Large intestine (tissue), 12 donors: ENCODE results near the gene CLIC2. TPM values are rescaled to one million over a fixed set of nuclear protein-coding genes. Genes with fewer than 3 reads are reported as not detected.
"Not testable (repeated sequence)": the region's sequence is repeated elsewhere in the genome, so short reads cannot be mapped to it uniquely, and the experiment has no call there.

ENCODE experiments used
- DNase-seq, 2 donors: peaks; one replicate each; pipeline versions ENCODE4 v3.0.0 to v3.0.0-alpha.2; 2013
- H3K27ac ChIP-seq: one replicate; pipeline ENCODE4 v1.5.1; 2013; ENCODE audit warnings: low read length
- H3K27me3 ChIP-seq: 2 replicates; pipeline ENCODE4 v1.6.1; 2013; ENCODE audit warnings: low read length; ENCODE audit not compliant: control insufficient read depth, insufficient read depth
- H3K36me3 ChIP-seq: 2 replicates; pipeline ENCODE4 v1.6.1; 2013; ENCODE audit warnings: low read length; ENCODE audit not compliant: control insufficient read depth, insufficient read depth
- H3K4me1 ChIP-seq: one replicate; pipeline ENCODE4 v1.6.1; 2013; ENCODE audit warnings: low read length; ENCODE audit not compliant: control insufficient read depth, insufficient read depth
- H3K4me3 ChIP-seq: one replicate; pipeline ENCODE4 v1.5.1; 2013; ENCODE audit warnings: low read length
- H3K9me3 ChIP-seq: one replicate; pipeline ENCODE4 v1.6.1; 2013; ENCODE audit warnings: mild to moderate bottlenecking, low read depth, low read length, moderate library complexity; ENCODE audit not compliant: control insufficient read depth
- WGBS: methylation state at CpG from one replicate; pipeline ENCODE4 v1.1.5; 2013; ENCODE audit warnings: low lambda C conversion rate; ENCODE audit not compliant: insufficient coverage; 5-methylcytosine and 5-hydroxymethylcytosine counted together
- long read RNA-seq, 11 donors: transcript quantifications; one replicate each; lab custom pipeline, GENCODE V29; 2026
- polyA plus RNA-seq: library from polyadenylated mRNA; unstranded; fragments of 120-200 nt; gene quantifications from one replicate; pipeline ENCODE4 v1.2.1, GENCODE V29; 2013

CLIC2 gene
- 6.0 TPM for polyA plus RNA-seq
- long read RNA-seq, donor 1, partial matches to known transcripts, result 0 of 1 reads
- long read RNA-seq, donor 1, other reads (novel, unspliced or antisense), result 0 of 1 reads
- long read RNA-seq, donor 2, partial matches to known transcripts, result 0 of 1 reads
- long read RNA-seq, donor 2, other reads (novel, unspliced or antisense), result 0 of 1 reads
- long read RNA-seq, donor 3, transcript CLIC2-202 (6 exons, 2,655 nt), result major isoform, 5 of 5 reads
- long read RNA-seq, donor 3, partial matches to known transcripts, result 0 of 5 reads
- long read RNA-seq, donor 3, other reads (novel, unspliced or antisense), result 0 of 5 reads
- long read RNA-seq, donor 4, partial matches to known transcripts, result 0 of 2 reads
- long read RNA-seq, donor 4, other reads (novel, unspliced or antisense), result 0 of 2 reads
- long read RNA-seq, donor 5, result 0 reads
- long read RNA-seq, donor 6, partial matches to known transcripts, result 0 of 2 reads
- long read RNA-seq, donor 6, other reads (novel, unspliced or antisense), result 0 of 2 reads
- long read RNA-seq, donor 7, partial matches to known transcripts, result 7 of 10 reads
- long read RNA-seq, donor 7, other reads (novel, unspliced or antisense), result 0 of 10 reads
- long read RNA-seq, donor 8, partial matches to known transcripts, result 8 of 11 reads
- long read RNA-seq, donor 8, other reads (novel, unspliced or antisense), result 0 of 11 reads
- long read RNA-seq, donor 9, partial matches to known transcripts, result 6 of 8 reads
- long read RNA-seq, donor 9, other reads (novel, unspliced or antisense), result 0 of 8 reads
- long read RNA-seq, donor 10, partial matches to known transcripts, result 0 of 1 reads
- long read RNA-seq, donor 10, other reads (novel, unspliced or antisense), result 0 of 1 reads
- long read RNA-seq, donor 11, result 0 reads

DNA sequence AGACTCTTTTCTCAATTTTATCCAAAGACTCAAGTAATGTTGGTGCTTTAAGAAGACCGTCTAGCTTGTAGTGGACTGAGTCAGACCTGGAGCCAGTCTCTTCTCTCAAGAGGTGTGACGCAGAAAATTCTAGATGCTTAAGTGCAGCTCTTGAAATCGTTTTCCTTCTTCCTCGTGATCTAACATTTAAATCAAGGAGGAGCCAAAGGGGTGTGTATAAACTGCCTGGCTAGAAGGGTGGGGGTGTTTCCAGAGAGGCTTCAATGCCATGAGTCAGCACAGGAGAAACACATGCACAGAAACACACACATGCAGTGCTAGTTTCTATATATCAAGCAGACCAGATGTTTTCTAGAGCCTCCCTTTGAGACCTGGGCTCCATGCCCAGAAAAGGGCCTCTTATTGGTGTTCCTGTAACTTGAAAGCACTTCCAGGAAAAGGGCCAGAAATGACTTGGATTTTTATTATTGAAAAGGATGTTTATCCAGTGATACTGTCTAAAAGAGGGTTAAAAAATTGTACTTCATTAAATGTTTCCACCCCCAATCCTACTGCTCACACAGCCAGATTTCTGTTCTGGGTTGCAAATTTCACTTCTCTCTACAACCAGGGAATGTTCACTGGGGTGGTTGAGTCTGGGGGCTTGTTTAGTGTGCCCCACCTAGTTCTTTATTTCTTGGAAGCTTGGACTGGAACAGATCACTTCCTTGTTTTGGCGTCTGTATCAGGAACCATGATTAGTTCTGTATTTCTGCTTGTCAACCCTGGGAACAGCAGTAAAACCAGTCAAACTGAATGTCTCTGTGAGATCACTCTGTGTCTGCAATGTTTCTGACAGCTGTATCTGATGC lies at the start of gene CLIC2:
Gene CLIC2, minus strand, starts transcription at position 129 of the 851 bp plus-strand sequence. CDS start 187 bp downstream, outside the sequence.
- H3K36me3 ChIP-seq, result no peaks in the 10 kb centered on the region
- no peaks in the 10 kb centered on the region for H3K27me3 ChIP-seq
- H3K27ac ChIP-seq, result no peak within 1 kb of the TSS
- H3K4me1 ChIP-seq, result no peaks in the 10 kb centered on the region
- no CpG with 5 or more reads among the region's 5 CpGs for WGBS
- no peak within 1 kb of the TSS for H3K4me3 ChIP-seq
- H3K9me3 ChIP-seq, result no peaks in the 10 kb centered on the region
- DNase-seq, result peak; percentile 12 to 13

DNA sequence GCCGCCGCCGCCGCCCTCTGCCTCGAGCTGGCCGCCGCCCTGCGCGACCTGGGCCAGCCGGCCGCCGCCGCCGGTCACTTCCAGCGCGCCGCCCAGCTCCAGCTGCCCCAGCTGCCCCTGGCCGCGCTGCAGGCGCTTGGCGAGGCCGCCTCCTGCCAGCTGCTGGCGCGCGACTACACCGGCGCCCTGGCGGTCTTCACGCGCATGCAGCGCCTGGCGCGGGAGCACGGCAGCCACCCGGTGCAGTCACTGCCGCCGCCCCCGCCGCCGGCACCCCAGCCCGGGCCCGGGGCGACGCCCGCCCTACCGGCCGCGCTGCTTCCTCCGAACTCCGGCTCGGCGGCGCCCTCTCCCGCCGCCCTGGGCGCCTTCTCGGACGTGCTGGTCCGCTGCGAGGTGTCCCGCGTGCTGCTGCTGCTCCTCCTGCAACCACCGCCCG lies 48.1 kb upstream of the CLIC2 start:
- no CpG with 5 or more reads among the region's 64 CpGs for WGBS
- not testable (repeated sequence) for H3K36me3 ChIP-seq, H3K27me3 ChIP-seq, DNase-seq, H3K9me3 ChIP-seq, H3K4me3 ChIP-seq, H3K4me1 ChIP-seq, H3K27ac ChIP-seq

DNA sequence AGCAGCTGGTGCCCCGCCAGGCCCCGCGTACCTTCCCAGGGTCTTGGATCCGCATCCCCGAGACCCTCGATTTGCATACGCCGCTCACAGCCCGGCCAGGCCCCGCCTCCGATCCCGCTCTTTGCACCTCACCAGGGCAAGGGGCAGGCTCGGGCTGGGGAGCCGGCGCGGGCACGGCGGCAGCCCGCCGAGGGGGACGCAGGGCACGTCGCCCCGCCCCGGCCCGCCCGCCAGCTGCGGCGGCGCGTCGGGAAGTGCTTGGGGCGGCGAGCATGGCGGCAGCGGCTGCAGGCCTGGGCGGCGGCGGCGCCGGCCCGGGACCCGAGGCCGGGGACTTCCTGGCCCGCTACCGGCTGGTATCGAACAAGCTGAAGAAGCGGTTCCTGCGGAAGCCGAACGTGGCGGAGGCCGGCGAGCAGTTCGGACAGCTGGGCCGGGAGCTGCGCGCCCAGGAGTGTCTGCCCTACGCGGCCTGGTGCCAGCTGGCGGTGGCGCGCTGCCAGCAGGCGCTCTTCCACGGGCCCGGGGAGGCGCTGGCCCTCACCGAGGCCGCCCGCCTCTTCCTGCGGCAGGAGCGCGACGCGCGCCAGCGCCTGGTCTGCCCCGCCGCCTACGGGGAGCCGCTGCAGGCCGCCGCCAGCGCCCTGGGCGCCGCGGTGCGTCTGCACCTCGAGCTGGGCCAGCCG lies 47.6 kb upstream of the CLIC2 start, which contains the start of gene F8A2:
Gene F8A2, plus strand, starts transcription at position 253 of the 686 bp plus-strand sequence. Its CDS starts 20 bp downstream, at position 273.
- H3K4me1 ChIP-seq, H3K27me3 ChIP-seq, DNase-seq, H3K36me3 ChIP-seq, H3K4me3 ChIP-seq, H3K27ac ChIP-seq, H3K9me3 ChIP-seq: not testable (repeated sequence)
- WGBS, result no CpG with 5 or more reads among the region's 90 CpGs

DNA sequence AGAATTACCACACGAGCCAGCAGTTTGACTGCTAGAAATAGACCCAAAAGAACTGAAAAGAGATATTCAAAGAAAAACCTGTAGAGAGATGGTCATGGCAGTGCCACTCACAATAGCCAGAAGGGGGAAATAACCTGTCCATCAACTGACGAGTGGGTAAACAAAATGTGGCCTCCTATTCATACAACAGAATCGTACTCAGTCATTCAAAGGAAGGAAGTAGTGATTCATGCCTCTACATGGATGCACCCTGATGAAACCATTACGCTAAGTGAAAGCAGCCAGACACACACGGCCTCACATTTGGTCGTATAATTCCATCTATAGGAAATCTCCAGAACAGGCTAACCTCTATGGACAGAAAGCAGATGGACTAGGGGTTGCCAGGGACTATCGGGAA lies 45.4 kb upstream of the CLIC2 start:
- H3K4me3 ChIP-seq, H3K4me1 ChIP-seq, H3K36me3 ChIP-seq, H3K27me3 ChIP-seq, DNase-seq, H3K9me3 ChIP-seq, H3K27ac ChIP-seq: not testable (repeated sequence)
- no CpG with 5 or more reads among the region's 7 CpGs for WGBS

DNA sequence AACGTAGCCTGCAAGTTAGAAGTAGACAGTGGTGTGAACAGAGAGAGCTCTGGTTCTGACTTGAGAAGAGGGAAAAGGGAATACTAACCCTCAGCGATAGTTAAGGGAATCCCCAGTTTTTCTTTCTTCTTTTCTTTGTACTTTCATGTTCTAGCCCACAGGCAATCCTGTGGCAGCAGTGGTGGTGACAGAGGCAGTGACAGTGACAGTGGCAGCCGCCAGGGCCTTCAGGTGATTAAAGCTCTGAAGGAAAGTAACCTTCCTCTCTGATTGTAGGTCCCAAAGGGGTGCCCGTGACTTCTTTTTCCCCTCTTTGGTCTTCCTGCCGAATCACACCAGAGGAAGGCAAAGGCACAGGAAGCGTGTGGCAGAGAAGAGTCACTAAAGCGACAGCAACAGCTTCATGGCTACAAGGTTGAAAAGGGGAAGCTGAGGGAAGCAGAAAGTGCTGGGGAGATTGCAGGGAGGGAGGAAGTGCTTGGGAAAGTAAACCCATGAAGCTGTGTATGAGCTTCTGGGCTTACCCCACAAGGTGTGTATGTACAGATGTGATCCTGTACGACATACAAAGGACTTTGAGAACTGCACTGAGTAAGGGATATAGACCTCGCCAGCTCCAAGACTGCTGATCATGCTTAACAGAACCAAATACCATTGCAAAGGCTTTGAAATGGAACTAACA lies 39.5 kb upstream of the CLIC2 start:
- not testable (repeated sequence) for H3K9me3 ChIP-seq, H3K4me3 ChIP-seq, H3K27ac ChIP-seq, DNase-seq, H3K4me1 ChIP-seq, H3K36me3 ChIP-seq, H3K27me3 ChIP-seq
- no CpG with 5 or more reads among the region's 9 CpGs for WGBS

DNA sequence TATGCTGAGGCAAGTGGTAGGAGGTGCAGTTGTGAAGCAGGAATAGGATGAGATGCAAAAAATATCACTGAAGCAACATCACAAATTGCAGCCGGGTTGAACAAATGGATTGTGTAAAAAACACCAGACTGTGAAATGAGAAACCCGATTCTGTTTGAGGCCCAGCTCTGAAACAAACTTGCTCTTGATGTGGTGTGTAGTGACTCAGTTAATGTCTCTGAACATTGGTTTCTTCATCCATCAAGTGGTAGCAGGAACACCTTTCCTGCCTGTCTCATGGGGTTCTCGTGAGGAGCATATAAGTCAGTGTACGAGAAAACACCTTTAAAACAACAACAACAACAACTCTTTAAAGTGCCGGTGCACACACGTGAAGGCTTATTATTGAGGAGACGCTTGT lies 29.3 kb upstream of the CLIC2 start:
- H3K27me3 ChIP-seq, H3K4me3 ChIP-seq, H3K36me3 ChIP-seq, DNase-seq, H3K9me3 ChIP-seq, H3K27ac ChIP-seq, H3K4me1 ChIP-seq: not testable (repeated sequence)
- no CpG with 5 or more reads among the region's 7 CpGs for WGBS

DNA sequence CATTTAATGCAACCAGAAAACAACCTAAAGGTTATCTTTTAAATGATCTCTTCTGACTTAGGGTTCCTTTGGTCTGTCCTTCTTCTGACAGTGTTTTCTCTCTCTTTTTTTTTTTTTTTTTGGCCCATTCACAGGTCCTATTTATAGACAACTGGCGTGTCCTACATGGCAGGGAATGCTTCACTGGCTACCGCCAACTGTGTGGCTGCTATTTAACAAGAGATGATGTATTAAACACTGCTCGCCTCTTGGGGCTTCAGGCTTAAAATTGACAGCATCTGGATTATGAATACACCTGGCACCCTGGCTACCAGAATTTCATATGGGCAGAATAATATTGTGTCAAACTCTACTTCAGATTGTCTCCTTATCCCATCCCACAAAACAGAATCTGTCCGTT lies 15.0 kb upstream of the CLIC2 start:
- H3K4me3 ChIP-seq, H3K27ac ChIP-seq, H3K9me3 ChIP-seq, H3K36me3 ChIP-seq, H3K4me1 ChIP-seq, DNase-seq, H3K27me3 ChIP-seq: not testable (repeated sequence)
- no CpG with 5 or more reads among the region's 4 CpGs for WGBS

DNA sequence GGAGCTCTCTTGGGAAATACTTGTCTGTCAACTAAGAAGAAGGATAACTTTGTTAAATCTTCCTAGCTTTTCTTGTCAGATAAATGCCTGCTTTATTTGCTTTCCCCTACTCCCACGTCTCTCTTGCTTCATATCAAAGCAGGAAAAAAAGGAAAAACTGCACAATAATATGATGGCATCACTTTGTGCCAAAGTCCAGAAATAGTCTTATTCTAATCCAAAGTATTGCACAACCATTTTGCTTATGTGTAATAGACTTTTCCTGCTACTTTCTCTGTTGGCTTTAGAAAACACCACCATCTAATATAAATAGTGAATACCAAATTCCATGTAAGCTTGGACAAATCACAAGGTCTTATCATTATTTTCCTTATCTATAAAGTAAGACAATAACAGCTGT lies 11.3 kb upstream of the CLIC2 start:
- H3K4me1 ChIP-seq, H3K27me3 ChIP-seq: not testable (repeated sequence)
- no CpG with 5 or more reads among the region's 1 CpG for WGBS

DNA sequence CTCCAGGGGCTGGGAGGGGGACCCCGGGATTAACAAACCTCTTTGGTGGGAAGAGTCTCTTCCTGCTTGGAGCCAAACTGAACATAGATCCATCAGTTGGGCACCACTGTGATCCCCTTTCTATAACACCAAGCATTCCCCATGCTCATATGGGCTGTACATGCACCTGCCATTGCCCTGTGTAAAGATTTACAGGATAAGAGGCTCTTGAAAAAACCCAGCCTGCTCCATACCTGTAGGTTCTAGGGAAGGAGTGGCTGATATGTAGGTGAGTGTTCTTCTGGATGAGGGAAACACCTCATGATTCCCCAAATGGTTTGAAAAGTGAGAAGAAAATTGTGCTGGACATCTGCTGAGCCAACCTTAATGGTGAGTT lies 911 bp upstream of the CLIC2 start:
- H3K4me3 ChIP-seq, H3K9me3 ChIP-seq, H3K27ac ChIP-seq, DNase-seq, H3K27me3 ChIP-seq, H3K36me3 ChIP-seq, H3K4me1 ChIP-seq: not testable (repeated sequence)
- WGBS, result no CpG with 5 or more reads among the region's 1 CpG

More for the DNA sequence above, 11.3 kb upstream of the CLIC2 start:
- H3K4me3 ChIP-seq, H3K36me3 ChIP-seq, H3K9me3 ChIP-seq, DNase-seq, H3K27ac ChIP-seq: not testable (repeated sequence)
